ENCODE measurements around the gene HOXD8.

HOXD8 gene

DNA sequence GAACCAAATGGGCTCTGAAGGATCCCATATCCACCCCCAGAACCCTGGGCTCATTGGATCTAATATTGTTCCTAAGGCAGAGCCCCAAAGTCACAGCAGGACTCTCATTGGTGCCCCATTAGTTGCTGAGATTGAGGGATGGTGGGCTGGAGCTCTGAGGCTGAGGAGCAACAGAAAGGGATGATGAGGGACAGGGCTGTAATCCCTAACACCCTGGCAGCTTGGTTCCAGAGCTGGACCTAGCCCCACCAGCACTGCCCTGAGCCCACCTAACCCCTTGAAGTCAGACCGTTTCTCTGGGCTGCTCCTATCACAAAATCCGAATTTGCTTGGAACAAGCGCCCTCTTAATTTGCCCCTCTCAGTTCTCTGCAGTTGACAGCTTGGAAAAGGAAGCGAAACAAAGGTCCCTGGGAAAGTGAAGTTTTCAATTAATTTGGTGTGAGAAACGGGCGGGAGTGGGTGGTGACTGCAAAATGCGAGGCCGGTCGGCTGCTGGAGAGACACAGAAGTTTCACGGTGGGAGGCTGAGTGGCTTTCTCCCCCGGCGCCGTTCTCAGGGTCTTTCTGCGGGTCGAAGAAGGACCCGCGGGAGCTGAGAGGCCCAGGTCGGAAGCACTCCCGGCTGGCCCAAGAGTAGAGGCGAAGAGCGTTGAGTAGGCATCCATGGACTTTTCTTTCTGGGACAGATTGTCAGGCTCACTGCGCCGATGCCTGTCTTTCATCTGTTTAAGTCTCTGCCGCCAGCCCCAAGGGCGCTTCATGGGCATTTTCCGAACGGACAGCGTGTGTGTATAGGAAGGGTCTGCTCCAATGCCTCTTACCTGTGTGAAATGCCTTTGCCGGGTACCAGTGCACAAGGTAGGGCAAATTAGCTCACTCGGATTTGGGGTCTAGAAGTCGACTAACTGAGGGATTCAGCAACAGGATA is 37.9 kb upstream of the HOXD8 start:
- DNase-seq: no peak

DNA sequence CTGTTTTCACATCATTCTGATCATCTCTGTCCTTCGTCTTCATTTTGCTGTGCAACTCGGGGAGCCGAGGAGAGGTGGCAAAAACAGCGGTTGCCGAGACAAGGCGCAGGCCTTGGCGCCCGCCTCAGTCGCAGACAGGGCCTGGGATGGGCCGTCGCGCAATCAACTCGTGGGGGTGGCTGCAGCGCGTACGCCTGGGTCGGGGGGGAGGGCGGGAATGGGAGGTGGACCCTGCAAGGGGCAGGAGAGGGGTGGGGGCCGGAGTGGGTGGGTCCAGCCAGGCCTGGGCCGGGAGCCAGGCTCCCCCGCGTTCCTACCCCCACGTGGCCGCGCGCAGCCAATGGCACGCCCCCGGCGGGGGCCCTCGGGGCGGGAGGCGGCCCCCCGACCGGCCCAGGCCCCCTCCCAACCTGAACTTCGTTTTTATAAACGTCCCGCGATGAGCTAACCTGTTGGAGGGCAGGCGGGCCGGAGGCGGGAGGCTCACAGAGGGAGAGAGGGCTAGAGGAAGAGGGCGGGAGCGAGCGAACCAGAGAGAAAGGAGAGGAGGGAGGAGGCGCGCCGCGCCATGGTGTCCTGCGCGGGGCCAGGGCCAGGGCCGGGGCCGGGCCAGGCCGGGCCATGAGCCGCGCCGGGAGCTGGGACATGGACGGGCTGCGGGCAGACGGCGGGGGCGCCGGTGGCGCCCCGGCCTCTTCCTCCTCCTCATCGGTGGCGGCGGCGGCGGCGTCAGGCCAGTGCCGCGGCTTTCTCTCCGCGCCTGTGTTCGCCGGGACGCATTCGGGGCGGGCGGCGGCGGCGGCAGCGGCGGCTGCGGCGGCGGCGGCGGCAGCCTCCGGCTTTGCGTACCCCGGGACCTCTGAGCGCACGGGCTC is 37.0 kb upstream of the HOXD8 start, which contains the start of gene HOXD13:
TSS of gene HOXD13 (plus strand) at position 452 of the 875 bp plus-strand sequence. CDS start at position 622, 170 bp downstream.
- peak; percentile 69 for DNase-seq

DNA sequence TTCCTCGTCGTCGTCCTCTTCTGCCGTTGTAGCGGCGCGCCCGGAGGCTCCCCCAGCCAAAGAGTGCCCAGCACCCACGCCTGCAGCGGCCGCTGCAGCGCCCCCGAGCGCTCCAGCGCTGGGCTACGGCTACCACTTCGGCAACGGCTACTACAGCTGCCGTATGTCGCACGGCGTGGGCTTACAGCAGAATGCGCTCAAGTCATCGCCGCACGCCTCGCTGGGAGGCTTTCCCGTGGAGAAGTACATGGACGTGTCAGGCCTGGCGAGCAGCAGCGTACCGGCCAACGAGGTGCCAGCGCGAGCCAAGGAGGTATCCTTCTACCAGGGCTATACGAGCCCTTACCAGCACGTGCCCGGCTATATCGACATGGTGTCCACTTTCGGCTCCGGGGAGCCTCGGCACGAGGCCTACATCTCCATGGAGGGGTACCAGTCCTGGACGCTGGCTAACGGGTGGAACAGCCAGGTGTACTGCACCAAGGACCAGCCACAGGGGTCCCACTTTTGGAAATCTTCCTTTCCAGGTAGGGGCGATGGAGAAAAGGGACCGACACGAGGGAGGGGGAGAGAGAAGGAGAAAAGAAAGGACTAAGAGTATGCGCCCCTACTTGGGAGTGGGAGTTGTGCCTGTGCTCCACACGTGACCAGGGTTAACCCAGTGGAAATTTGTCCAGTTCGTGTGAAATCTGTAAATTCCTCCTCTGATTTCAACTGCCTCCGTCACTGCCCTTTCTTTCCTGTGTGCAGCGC is 36.2 kb upstream of the HOXD8 start:
- DNase-seq: peak; percentile 56

DNA sequence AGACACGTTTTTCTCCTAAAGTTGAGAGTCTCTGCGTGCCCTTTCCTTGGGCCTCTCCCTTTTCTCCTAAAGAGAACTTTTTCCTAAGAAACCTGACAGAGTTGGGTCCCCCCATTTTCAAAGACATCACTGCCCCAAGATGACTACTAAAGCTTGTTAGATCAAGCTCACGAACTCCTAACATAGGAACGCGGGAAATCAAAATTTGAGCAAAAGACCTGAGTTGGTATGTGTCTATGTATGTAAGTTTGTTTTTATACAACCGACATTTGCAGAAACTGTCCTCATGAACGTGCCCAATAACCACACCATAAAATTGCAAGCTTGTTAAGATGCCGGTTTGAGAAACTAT is 35.6 kb upstream of the HOXD8 start:
- no peak for DNase-seq

DNA sequence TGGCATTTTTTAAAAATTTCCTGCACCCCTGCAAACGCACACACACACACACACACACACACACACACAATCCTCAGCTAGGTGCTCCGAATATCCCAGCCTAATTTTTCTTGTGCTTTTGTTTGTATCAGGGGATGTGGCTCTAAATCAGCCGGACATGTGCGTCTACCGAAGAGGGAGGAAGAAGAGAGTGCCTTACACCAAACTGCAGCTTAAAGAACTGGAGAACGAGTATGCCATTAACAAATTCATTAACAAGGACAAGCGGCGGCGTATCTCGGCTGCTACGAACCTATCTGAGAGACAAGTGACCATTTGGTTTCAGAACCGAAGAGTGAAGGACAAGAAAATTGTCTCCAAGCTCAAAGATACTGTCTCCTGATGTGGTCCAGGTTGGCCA is 35.2 kb upstream of the HOXD8 start:
- DNase-seq: no peak

DNA sequence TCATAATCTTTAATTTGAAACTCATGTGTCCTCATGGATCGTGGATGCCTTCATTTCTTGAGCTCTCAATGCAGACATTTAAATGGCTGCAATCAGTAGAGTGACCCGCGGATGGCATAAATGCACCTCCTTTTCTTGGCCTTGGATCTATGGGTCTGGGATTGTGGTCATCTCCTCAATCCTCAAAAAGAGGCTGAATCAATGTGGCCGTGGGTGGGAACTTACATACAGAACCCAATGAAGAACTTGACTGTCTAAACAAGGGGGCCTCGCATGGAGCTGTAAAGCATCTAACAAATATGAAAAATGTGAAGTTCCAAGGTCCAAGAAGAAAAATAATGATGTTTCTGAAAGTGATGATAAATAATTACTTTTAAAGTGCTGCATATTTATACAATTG is 34.1 kb upstream of the HOXD8 start:
- DNase-seq: no peak

DNA sequence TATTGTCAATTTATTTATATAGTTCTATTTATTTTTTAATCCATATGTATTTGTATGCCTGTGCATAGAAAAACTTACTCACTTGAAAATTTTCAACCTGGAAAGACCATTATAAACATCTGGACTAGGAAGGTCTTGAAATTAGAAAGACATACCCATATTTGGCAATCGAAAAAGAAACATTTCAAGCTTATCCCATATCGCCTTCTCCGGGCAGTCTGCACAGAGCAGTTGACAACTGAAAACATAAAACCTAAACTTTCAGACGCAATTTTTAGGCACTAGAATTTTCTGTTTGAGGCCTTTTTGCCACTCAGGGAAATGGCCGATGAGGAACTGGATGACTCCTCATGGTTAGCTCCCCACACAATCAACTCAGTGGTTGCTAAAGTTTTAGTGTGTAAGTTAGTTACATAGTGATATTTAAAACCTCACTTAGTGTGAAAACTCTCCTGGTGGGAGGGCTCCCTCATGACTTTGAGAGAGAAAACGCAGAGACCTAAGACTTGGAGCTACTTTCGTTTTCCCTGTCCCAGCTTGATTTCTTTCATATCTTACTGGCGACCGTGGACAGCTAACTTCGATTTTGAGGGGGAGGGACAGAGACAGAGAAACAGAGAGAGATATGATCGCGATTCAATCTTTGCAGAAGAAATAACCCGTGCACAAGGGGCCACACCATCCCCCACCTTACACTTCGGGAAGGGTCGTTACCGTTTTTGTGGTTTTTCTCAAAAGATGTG is 33.1 kb upstream of the HOXD8 start:
- no peak for DNase-seq

DNA sequence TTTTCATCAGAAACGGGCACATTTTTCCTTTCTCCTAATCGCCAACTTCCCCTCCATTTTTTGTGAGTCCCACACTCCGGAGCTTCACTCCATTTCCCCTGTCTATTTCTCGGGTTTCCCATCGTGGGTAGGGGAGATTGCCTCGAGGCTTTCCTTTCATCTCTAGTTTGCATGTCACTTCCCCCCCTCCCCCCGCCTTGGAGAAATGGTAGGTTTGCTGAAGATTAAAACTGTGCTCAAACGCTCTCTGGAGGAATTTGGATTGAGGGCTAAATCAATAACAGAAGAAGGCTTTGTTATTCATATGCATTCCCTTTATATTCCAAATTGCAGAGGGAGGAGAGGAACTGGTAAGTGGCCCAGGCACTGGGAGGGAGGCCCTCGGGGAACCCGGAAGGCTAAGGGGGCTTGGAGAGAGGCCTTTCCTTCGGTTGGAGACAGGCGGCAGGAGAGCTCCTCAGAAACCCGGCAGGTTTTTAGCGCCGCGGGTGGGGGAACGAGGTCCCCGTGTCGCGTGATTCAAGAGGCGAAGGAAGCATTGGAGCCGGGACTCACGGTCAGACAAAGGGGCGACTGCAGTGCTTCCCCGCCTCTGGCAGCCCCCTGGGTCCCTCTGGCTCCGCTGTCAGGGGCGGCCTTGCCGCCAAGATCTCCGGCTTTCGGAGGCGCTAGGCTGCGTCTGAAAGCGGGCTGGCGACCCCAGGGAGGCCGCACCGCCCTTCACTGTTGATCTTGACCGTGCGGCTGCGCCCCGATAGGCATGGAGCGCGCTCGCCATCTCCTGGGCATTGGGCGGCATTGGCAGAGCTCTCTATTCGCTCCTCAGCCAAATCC is 32.3 kb upstream of the HOXD8 start:
- DNase-seq: peak; percentile 86

DNA sequence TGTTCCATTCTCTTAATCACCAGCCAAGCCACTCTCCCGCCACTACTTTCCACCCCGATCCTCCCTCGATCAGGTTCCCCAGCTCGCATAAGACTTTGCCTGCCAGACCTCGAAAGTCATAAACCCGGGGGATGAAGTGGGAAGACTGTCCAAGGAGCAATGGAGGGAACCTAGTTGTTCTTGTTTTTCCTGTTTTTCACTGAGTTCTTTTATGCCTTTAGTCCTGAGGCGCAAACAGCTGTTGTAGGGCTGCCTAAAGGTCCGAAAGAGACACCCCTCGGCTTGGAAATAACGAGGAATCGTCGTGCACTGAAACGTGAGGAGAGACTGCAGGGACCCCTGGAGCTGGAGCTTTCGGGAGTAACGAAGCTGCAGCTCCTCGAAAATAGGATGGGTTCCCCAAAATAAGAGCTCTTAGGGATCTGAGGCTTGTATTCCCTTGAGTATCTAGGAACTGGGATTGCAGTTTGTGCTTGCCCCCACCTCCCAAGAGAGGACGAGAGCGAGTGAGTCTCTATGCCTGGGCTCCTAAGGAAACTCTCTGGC is 31.6 kb upstream of the HOXD8 start:
- no peak for DNase-seq

DNA sequence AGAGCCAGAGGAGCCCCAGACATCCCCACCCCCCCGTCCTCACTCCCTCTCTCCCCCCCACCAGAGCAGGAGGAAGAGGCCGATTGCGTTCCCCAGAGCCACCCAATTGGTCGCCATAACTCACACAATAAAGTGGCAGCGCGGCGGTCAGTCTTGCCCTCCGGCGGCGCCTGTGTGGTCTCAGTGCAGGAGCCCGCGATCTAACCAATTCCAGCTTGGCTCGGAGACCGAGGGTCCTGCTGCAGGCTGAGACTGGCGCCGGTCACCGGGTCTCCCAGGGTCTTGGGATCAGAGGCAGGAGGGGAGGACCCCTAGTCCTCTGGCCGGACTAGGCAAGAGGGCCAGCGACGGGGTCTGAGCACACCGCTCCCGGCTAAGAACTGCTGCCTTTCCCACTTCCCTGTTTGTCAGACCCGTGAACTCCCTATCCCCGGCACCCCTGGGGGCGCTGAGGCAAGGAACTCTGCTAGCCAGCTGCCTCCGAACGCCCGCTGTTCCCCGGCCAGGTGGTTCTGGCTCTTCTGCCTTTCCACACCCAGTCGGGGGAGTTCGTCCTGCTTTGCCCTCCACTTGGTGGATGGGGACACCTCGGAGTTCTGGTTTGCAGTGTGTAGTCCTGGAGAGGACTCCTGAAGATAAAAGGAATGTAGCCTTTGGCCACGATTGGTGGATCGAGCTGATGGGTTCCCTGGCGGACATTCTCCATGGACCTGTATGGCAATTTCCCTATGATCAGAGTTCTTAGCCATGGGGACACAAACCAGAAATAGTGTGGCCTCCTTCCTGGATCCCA is 30.9 kb upstream of the HOXD8 start:
- peak; percentile 34 for DNase-seq

DNA sequence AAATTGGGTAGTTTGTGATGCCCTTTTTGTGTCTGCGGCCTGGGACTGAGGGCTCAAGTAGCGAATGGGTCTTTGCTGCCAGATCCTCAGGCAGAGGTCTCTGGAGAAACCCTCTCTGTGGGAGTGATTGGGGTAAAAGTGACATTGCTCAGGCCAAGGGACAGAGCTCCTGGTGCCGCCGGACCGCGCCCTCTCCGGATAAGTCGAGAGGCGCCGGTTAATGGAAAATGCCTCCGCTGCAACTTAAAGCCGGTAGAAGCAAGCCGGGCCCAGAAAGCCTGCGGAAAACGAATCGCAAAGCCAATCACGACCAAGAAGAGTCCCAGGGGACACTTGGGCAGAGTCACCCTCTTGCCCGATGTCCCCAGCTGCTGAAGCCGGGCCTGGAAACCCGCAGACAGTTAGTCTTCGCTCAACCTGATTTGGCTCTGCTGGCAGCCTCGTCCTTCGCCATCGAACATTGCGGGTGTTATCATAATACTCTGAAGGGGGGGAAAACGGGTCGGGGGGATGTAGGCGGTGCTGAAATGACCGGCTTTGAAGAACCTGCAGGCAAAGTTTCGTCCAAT is 30.3 kb upstream of the HOXD8 start:
- DNase-seq: no peak

DNA sequence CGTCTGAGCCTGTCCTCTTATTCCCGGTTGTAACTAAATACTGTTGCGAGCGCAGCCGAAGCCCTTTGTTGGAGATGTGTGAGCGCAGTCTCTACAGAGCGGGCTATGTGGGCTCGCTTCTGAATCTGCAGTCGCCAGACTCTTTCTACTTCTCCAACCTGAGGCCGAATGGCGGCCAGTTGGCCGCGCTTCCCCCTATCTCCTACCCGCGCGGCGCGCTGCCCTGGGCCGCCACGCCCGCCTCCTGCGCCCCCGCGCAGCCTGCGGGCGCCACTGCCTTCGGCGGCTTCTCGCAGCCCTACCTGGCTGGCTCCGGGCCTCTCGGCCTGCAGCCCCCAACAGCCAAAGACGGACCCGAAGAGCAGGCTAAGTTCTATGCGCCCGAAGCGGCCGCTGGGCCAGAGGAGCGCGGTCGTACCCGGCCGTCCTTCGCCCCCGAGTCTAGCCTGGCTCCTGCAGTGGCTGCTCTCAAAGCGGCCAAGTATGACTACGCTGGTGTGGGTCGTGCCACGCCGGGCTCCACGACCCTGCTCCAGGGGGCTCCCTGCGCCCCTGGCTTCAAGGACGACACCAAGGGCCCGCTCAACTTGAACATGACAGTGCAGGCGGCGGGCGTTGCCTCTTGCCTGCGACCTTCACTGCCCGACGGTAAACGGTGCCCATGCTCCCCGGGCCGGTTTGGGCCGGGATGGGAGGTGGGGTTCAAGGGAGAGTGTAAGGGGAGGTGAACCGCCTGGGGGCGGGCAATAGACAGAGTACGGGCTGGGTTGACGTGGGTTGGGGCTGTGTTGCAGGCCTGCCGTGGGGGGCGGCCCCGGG is 29.6 kb upstream of the HOXD8 start, which contains the start of gene HOXD12:
TSS of gene HOXD12 (plus strand) at position 68 of the 819 bp plus-strand sequence. CDS start at position 75, 7 bp downstream.
- no peak for DNase-seq

DNA sequence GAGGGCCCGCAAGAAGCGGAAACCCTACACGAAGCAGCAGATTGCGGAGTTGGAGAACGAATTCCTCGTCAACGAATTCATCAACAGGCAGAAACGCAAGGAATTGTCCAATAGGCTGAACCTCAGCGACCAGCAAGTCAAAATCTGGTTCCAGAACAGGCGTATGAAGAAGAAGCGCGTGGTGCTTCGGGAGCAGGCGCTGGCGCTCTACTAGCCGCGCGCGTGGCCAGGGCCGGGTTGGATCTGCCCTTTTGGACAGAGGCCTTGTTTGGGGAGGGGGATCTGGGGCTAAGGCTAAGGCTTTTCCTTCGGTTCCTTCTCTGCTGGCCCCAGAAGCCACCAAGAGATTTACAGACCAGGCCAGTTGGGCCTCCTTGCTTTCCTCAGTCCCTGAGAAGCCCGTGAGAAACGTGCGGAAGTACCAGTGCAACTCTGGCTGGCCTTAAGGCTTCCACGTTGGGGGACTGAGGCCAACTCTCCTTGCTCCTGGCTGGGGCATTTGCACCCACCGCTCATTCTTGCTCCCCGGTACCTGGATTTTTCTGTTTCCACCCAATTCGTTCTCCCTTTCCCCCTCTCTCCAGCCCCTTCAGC is 28.9 kb upstream of the HOXD8 start:
- DNase-seq: no peak

DNA sequence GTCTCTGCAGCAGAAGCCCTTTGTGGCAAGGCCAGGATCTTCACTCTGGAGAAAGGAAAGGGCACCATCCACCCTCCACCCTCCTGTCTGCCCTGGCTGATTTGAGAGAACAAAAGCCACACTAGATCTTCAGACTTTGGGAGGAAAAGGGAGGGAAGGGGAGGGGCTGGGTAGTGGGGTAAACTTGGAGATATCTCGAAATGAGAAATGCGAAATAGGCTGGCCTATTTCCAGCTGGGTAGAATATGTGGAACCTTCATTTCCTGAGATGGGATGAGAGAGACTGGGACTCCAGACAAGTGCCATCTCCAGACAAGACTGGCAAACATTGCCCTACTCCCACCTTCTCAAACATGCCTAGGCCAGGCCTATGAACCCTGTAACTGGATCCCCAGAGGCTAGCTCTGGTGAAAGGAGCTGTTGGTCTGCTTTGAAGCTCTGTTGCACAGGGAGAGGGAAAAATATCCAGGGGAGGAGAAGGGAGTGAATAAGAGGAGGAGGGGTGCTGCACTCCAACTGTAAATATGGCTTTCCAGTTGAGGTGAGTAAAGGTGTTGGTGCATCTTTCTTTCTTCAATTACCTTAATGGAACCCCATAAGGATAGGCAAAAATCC is 28.2 kb upstream of the HOXD8 start:
- no peak for DNase-seq

DNA sequence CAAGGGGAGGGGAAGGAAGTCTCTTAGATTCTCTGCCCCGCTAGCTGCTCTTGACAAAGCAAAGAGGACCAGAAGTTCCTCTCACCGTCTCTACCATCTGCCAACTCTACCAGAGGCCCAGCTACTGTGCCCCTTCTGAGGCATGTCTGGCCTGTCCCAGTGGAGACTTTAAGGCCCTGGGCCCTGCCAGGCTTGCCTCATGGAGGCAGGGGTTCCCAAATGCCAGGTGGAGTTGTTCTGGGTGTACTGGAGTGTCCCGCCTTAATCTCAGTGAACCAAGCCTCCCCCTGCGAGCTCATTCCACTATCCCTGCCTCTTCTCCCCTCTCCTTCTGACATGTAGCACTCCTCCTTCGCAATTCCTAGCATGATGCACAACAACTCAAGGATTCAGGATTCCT is 27.7 kb upstream of the HOXD8 start:
- no peak for DNase-seq

DNA sequence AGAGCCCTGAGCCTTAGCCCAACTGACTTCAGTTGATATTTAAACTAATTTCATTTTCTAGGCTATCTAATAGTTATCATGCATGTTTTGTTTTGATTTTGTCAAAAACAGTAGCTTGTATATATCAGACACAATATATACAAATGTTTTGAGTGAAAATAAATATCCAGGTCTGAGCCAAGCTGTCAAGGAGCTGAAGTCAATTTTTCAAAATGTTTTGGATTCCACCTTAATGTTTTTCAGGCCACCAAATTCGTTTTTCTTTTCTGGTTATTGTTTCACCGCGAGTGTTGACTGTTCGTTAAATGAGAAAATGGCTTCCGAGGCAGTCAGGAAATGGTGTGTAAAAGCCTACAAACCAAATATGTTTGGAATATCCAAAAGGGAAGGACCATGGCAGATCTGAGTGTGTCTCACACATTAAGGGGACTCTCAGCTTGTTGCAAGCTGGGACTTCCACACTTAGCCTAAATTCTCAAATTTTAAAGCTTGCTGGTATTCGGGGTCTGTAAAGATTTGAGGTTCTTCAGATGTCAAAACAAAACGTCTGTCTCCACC is 27.1 kb upstream of the HOXD8 start:
- DNase-seq: no peak

DNA sequence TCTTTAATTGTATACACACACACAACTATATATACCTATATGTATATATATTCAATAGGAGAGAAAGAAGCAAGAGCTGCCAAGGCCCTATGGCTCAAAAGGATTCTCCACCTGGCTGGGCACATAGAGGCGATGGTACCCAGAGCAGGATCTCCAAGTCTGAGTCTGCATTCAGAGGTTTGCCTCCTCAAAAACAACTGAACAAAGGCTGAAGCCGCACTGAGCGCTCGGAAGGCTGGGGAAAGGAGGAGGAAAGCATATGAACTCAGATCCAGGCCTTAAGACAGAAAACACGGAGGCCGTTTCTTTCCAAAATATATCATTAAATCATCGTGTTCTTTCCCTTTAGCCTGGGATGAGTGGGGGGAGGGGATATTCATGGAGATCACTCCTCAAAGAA is 26.3 kb upstream of the HOXD8 start:
- no peak for DNase-seq

Data from EL (cell line).